H1 (cell line): Measurements from ENCODE around the gene RGMB. TPM values are rescaled to one million over a fixed set of nuclear protein-coding genes. Genes with fewer than 3 reads are reported as not detected.

ENCODE experiments used
- CBX5 ChIP-seq: fragments of 300-800, 300-1000 bp; sonication (generic); IDR thresholded peaks from 2 replicates; pipeline ENCODE4 v1.7.1; 2016; ENCODE audit warnings: antibody characterized with exemption, low read length, low read depth
- SIN3A ChIP-seq, 2 experiments: IDR thresholded peaks in 1 of 2; conservative IDR thresholded peaks in 1 of 2; 2 replicates each; pipeline ENCODE4 v1.6.1; 2011 to 2012; ENCODE audit warnings: low read length in 2 of 2, improper control_type of control experiment in 1 of 2, low read depth in 1 of 2, mild to moderate bottlenecking in 1 of 2
- TAF1 ChIP-seq: IDR thresholded peaks from 2 replicates; pipeline ENCODE4 v1.6.1; 2011; ENCODE audit warnings: mild to moderate bottlenecking, low read depth, low read length
- polyA plus RNA-seq, 7 experiments: library from polyadenylated mRNA; depleted of rRNA in 3 of 7; stranded (reverse) in 5 of 7; unstranded in 2 of 7; fragments of >200 nt in 5 of 7; fragments of 200-250 nt in 2 of 7; gene quantifications; 1 replicate in 5 of 7; 2 replicates in 1 of 7; 4 replicates in 1 of 7; pipeline versions ENCODE4 v1.2.1 to v1.2.3, GENCODE V29; 2011 to 2013; ENCODE audit warnings: missing spikeins in 2 of 7, mixed read lengths in 2 of 7
- total RNA-seq: library from RNA; stranded (reverse); fragmentation: NEBNext Ultra II Directional; extraction: Animal tissue kit (Norgen Biotek cat#: 25700); gene quantifications from 2 replicates; pipeline ENCODE4 v1.2.1, GENCODE V29; 2021

Gene RGMB
- total and polyA plus RNA-seq, 2 of the 8 experiments (the other 6 are each of a cell fraction or from before 2014, with no cell fraction given): 11.7 to 27.0 TPM

GRCh38 chr5:98774192-98775033, 950 bp downstream of the RGMB start (continued):
- TF ChIP-seq SIN3A (conservative IDR thresholded peaks at IDR 0.05 in 1 of 2, IDR thresholded peaks at IDR 0.05 in 1 of 2; ENCODE audit: low read depth in 1 of 2, low read length in 2 of 2) (peak; percentile 81 to 89; a peak in 3 of 4 replicates), TAF1 (peak; percentile 43; the same call in 1 of the 2 replicates), CBX5 (no peak)
